Activated CD4-positive, alpha-beta T cell treated with anti-CD3 and anti-CD28 coated beads, Interleukin-2, Interleukin-6, amounts not matched to agents 100 ng/mL and 50 ng/mL, durations not matched to agents 16 hours and 8 hours (primary cell): Measurements from ENCODE around the gene COPE.

ENCODE experiments used
- DNase-seq: peaks from one replicate; pipeline ENCODE4 v3.0.0-alpha.2; 2020

The COPE gene

DNA sequence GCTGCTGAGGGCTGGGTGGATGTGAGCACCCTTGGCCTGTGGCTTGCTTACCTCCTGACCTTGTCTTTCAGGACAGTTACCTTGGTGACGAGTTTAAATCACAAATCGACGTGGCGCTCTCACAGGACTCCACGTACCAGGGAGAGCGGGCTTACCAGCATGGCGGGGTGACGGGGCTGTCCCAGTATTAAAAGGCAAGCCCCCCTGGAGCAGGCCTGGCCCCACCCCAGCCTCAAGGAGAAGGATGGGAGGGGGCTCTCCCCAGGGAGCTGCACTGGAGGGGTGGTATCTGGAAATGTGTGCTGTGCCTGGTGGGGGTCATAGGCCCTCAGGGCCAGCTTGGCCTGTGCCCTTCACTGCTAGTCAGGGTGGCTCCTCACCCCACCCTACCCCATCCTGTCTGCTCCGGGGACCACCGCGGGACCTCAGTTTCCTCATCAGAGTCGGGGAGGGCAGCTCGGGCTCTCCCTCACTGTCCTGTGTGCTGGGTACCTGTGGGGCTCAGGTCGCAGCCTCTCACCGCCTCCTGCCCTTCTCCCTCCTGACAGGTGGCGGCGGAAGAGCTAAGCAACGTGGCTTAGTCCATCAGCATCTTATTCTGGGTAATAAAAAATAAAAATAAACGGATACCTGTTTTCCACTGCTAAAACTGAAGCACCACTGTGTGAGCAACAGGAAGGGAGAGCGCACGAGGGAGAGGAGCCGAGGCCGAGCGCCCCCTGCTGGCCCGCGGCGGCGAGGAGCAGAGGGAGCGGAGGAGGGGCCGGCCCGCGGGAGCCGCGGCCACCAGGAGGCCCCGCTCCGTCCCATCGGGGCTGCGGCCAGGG, 53.0 kb downstream of the COPE start:
- DNase-seq: peak; percentile 67

- no peak for DNase-seq
Measured at GRCh38 chr19:18865106-18865972, 53.8 kb downstream of the COPE start.

DNA sequence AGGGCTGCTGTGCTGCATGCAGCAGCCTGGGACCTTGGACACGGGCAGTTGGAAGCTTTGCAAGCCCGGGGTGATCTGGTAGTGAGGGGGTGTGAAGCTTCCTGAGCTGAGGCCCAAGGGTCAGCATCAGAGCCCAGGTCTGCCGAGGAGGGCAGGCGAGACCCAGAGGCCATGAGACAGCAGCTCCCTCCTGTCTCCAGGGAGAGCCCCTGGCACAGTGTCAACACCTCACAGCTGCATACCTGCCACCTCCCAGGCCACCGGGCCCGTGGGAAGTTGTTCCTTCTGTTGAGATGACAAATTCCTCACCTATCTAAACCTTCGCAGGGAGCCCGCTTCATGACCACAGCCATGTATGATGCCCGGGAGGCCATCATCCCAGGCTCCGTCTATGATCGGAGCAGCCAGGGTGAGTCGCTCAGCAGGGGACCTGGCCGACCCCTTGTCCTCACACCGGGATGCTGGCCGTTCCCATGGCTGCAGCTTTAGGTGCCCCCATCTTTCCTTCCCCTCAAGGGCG, 55.3 kb downstream of the COPE start:
- DNase-seq: no peak

DNA sequence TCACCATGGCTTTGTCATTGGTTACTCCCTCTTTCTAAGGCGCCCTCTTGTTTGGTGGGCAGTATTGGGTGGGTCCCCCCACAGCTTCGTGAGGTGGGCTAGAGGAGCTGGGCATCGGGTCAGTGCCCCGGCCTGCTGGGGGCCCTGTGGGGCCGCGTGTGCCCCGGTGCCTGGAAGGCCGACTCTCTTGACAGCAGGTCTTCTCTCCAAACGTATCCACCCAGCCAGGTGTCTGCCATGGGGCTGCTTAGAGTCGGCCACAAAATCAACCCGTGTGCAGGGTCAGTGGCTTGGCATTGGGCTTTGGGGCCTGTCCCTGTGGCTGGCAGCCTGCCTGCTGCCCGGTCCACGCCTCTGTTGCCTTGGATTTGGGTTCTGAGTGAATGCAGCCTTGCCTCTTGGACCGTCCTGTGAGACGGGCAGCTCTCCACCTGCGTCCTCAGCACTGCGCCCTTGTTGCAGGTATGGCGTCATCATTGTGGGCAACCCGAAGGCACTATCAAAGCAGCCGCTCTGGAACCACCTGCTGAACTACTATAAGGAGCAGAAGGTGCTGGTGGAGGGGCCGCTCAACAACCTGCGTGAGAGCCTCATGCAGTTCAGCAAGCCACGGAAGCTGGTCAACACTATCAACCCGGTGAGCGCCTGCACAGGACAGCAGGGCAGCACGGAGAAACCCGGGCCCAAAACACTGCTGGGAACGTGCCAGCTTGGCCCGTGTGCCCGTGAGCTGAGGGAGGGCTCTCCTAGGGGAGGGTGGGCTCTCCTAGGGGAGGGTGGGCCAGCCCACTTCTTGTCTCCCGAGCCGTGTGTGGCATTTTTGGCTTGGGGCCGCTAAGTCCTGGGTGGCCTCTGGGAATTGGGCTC, 56.0 kb downstream of the COPE start:
- DNase-seq: no peak

DNA sequence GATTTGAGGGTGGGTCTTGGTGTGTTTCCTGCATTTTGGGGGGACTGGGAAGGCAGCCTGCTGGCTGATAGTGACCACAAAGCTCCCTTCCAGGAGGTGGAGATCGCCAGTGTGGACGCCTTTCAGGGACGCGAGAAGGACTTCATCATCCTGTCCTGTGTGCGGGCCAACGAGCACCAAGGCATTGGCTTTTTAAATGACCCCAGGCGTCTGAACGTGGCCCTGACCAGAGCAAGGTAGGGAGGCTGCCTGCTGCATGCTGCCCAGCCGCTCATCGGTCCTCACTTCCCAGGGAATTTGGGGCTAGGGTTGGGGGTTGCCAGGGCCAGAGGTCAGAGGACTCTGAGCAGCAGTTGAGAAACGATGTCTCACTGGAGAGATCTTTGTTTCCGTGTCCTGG, 57.3 kb downstream of the COPE start:
- no peak for DNase-seq

DNA sequence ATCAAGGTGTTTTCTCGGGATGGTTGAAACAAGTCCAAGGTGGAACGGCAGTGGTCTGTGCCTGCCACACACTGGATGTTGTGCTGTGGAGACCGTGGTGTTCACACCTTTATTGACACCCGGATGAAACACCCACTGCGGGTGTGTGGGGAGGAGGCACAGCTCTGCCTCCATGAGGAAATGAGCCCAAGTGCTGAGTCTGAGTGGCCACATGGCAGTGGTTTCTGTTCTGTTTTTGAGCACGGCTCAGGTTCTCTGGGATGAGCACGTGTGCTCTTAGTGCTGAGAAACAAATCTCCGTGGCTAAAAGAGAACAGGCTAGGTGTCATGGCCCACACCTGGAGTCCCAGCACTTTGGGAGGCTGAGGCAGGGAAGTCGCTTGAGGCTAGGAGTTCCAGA, 58.0 kb downstream of the COPE start:
- no peak for DNase-seq

DNA sequence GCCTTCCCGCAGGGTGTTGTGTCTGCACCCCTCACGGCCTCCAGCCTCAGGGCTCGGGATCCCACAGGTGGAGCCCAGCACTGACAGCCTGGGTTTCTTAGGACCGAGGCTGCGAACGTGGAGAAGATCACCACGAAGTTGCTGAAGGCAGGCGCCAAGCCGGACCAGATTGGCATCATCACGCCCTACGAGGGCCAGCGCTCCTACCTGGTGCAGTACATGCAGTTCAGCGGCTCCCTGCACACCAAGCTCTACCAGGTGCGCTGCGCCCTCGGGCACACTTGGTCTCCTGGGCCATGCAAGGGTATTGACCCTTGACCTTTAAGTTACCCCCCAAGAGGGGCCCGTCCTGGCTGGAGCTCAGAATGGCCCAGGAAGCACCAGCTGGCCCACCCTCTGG, 58.5 kb downstream of the COPE start:
- no peak for DNase-seq

GRCh38 chr19:18860302-18860700, 58.9 kb downstream of the COPE start:
- no peak for DNase-seq

GRCh38 chr19:18859676-18860301, 59.4 kb downstream of the COPE start:
- DNase-seq: no peak

- DNase-seq: no peak
Measured at GRCh38 chr19:18858906-18859646, 60.1 kb downstream of the COPE start.

DNA sequence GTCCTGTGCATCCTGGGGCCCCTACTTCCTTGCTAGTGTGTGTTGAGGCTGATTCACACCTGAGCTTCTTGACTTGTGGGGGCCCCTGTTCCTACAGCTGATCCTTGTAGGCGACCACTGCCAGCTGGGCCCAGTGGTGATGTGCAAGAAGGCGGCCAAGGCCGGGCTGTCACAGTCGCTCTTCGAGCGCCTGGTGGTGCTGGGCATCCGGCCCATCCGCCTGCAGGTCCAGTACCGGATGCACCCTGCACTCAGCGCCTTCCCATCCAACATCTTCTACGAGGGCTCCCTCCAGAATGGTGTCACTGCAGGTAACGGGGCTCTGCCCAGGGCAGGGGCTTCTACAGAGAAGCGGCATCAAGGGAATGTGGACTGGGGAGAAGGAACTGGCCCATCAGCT, 62.0 kb downstream of the COPE start:
- DNase-seq: no peak

GRCh38 chr19:18856385-18857126, 62.6 kb downstream of the COPE start:
- no peak for DNase-seq

- no peak for DNase-seq
Measured at GRCh38 chr19:18855647-18856384, 63.4 kb downstream of the COPE start.

DNA sequence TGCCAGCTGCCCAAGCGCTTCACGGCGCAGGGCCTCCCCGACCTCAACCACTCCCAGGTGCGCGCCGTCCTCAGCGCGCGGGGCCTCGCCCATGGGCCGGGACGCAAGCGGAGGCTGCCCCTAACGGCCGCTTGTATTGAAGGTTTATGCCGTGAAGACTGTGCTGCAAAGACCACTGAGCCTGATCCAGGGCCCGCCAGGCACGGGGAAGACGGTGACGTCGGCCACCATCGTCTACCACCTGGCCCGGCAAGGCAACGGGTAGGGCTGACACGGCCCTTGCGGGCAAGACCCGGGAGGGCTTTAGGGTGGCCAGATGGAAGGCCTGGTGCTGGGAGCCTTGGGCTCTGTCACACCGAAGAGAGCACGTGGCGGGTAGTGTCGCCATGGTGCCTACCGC, 64.2 kb downstream of the COPE start:
- no peak for DNase-seq

GRCh38 chr19:18853755-18854427, 65.3 kb downstream of the COPE start:
- DNase-seq: no peak

DNA sequence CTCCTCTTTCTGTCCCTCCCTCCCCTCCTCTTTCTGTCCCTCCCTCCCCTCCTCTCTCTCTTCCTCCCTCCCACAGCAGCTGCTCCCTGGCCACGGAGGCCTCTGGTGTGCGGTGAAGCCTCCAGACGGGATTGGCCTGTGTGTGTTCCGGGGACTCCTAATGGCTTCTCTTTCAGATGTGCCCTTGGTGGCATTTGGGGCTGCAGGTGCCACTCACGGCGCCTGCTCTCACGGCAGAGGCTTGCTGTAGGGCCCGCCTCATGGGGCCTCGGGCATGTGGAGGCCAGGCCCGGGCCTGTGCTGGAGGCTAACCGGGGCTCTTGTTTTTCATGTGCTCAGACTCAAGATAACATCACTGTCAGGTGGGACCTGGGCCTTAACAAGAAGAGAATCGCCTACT, 66.5 kb downstream of the COPE start:
- no peak for DNase-seq

- DNase-seq: no peak
Measured at GRCh38 chr19:18851673-18852325, 67.4 kb downstream of the COPE start.

GRCh38 chr19:18850471-18851375, 68.5 kb downstream of the COPE start:
- DNase-seq: no peak
